Testis (tissue), 2 donors: ENCODE results near the gene GMDS.

Experiments used
- POLR2A ChIP-seq: fragments of 450-650 bp; IDR thresholded peaks from one replicate; pipeline ENCODE4 v1.6.1; 2017; ENCODE audit warnings: antibody characterized with exemption, mild to moderate bottlenecking, moderate library complexity
- TF ChIP-seq, protein P1 (sequence below), 3 experiments: fragments of 450-650 bp in 2 of 3; fragments of 200-600 bp in 1 of 3; sonication (generic) in 1 of 3; IDR thresholded peaks; one replicate each; pipeline ENCODE4 v1.5.1; 2016 to 2019; ENCODE audit warnings: antibody characterized with exemption in 3 of 3, mild to moderate bottlenecking in 2 of 3, moderate library complexity in 1 of 3

DNA sequence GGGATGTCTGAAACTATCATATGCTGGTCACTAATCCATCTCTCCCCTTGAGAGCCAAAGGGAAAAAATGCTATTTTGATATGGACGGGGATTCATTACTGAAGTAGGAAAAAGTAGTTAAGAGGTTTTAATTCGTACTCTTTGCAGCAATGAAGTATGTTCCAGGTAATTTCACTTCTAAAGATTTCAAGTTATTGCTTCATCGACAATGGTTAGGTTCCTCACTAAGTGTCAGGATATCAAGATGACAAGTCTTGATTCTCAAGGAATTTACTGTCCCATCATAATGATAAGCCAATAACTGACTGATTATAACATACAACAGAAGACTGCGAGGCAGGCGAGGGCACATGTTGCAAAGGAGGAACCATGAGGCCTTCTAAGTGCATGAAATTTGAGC lies 57.0 kb downstream of the GMDS start:
- TF ChIP-seq POLR2A = no peak
- TF ChIP-seq, protein P1, sequence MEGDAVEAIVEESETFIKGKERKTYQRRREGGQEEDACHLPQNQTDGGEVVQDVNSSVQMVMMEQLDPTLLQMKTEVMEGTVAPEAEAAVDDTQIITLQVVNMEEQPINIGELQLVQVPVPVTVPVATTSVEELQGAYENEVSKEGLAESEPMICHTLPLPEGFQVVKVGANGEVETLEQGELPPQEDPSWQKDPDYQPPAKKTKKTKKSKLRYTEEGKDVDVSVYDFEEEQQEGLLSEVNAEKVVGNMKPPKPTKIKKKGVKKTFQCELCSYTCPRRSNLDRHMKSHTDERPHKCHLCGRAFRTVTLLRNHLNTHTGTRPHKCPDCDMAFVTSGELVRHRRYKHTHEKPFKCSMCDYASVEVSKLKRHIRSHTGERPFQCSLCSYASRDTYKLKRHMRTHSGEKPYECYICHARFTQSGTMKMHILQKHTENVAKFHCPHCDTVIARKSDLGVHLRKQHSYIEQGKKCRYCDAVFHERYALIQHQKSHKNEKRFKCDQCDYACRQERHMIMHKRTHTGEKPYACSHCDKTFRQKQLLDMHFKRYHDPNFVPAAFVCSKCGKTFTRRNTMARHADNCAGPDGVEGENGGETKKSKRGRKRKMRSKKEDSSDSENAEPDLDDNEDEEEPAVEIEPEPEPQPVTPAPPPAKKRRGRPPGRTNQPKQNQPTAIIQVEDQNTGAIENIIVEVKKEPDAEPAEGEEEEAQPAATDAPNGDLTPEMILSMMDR (IDR thresholded peaks at IDR 0.05) = no peak
